K562 (cell line): ENCODE data around the gene MRPL41. TPM values are rescaled to one million over a fixed set of nuclear protein-coding genes. Genes with fewer than 3 reads are reported as not detected.

Source experiments
- ATAC-seq: fragments of 200-7000 bp; cut with Tn5 transposase; 3 replicates; pipeline ENCODE4 v1.9.1; 2020; ENCODE audit warnings: moderate library complexity
- BruUV-seq: library from RNA; stranded (reverse); fragments of 400-500 nt; replicated peaks from 2 replicates; lab custom pipeline; 2021; lab: Mats Ljungman, UMichigan
- CTCF ChIA-PET: fragments of 300-600 bp; formaldehyde crosslinking; extraction: SDS; loops from one replicate; lab custom pipeline; 2021; ENCODE audit warnings: low intra/inter-chr PET ratio; lab: Yijun Ruan, JAX
- POLR2A ChIA-PET: fragments of 300-600, 350-650 bp; sonication (Branson Sonifier 250); formaldehyde crosslinking; extraction: SDS; loops from one replicate; lab custom pipeline; 2021; ENCODE audit warnings: antibody characterized with exemption, inconsistent platforms; lab: Yijun Ruan, JAX
- DNase-seq, 4 experiments: peaks; one replicate each; pipeline versions ENCODE4 v3.0.0 to v3.0.0-alpha.2; 2011 to 2018; ENCODE audit warnings: low spot score in 3 of 4, mixed read lengths in 3 of 4; ENCODE audit errors: extremely low read depth in 1 of 4
- FAIRE-seq: peaks from 2 replicates; lab custom pipeline; 2011; peaks lifted over from hg19 to GRCh38; lab: Jason Lieb, UNC
- H2AFZ ChIP-seq: 2 replicates; pipeline ENCODE4 v1.6.0; 2011; ENCODE audit warnings: low read depth, low read length, control low read depth, inconsistent platforms
- H3K27ac ChIP-seq: fragments of 200-600 bp; 3 replicates; pipeline ENCODE4 v1.8.0; 2011; ENCODE audit warnings: low read depth, mild to moderate bottlenecking, control low read depth, inconsistent platforms, low read length, moderate library complexity, mixed read lengths; ENCODE audit errors: extremely low read depth
- H3K27me3 ChIP-seq, 2 experiments: fragments of 300-600 bp in 1 of 2; 2 replicates in 1 of 2; 3 replicates in 1 of 2; pipeline versions ENCODE4 v1.6.0 to v1.8.0; 2011; ENCODE audit warnings: inconsistent platforms in 2 of 2, low read length in 2 of 2, mild to moderate bottlenecking in 1 of 2, mixed read lengths in 1 of 2, moderate library complexity in 1 of 2; ENCODE audit not compliant: control insufficient read depth in 2 of 2, insufficient read depth in 2 of 2
- H3K36me3 ChIP-seq: fragments of 300-600 bp; 3 replicates; pipeline ENCODE4 v1.8.0; 2011; ENCODE audit warnings: mild to moderate bottlenecking, low read length, inconsistent platforms; ENCODE audit not compliant: control insufficient read depth, insufficient read depth
- H3K4me1 ChIP-seq, 2 experiments: fragments of 200-600 bp in 1 of 2; replicated peaks in 1 of 2; 2 replicates in 1 of 2; 3 replicates in 1 of 2; pipeline versions ENCODE4 v1.5.1 to v1.8.0; 2011; ENCODE audit warnings: inconsistent platforms in 2 of 2, low read length in 2 of 2, mild to moderate bottlenecking in 1 of 2, mixed read lengths in 1 of 2, moderate library complexity in 1 of 2; ENCODE audit not compliant: control insufficient read depth in 2 of 2, insufficient read depth in 2 of 2
- H3K4me2 ChIP-seq: 2 replicates; pipeline ENCODE4 v1.6.1; 2011; ENCODE audit warnings: low read length, control low read depth, inconsistent platforms, mixed read lengths; ENCODE audit not compliant: insufficient read depth
- H3K4me3 ChIP-seq: fragments of 200-600 bp; sonication (generic), shearing (Covaris generic); 2 replicates; pipeline ENCODE4 v1.5.1; 2016; ENCODE audit warnings: control low read depth, inconsistent platforms
- H3K79me2 ChIP-seq: fragments of 200-600 bp; 3 replicates; pipeline ENCODE4 v1.8.0; 2011; ENCODE audit warnings: low read length, inconsistent platforms; ENCODE audit not compliant: control insufficient read depth, insufficient read depth
- H3K9ac ChIP-seq, 2 experiments: 2 replicates each; pipeline versions ENCODE4 v1.6.0 to v1.6.1; 2011; ENCODE audit warnings: low read depth in 2 of 2, low read length in 2 of 2, control low read depth in 1 of 2, inconsistent platforms in 1 of 2, mild to moderate bottlenecking in 1 of 2, mixed read lengths in 1 of 2; ENCODE audit not compliant: insufficient read depth in 1 of 2
- H3K9me1 ChIP-seq: one replicate; pipeline ENCODE4 v1.6.0; 2011; ENCODE audit warnings: inconsistent platforms, mild to moderate bottlenecking, low read length, moderate library complexity; ENCODE audit not compliant: control insufficient read depth, insufficient read depth
- H3K9me3 ChIP-seq: replicated peaks from 2 replicates; pipeline ENCODE4 v1.5.1; 2011; ENCODE audit warnings: low read depth, low read length, inconsistent platforms; ENCODE audit not compliant: control insufficient read depth, insufficient read depth
- H4K20me1 ChIP-seq: replicated peaks from 2 replicates; pipeline ENCODE4 v1.6.1; 2011; ENCODE audit warnings: low read length, inconsistent platforms, mixed read lengths; ENCODE audit not compliant: control insufficient read depth, insufficient read depth
- CHAMP1 ChIP-seq: fragments of 450-650 bp; IDR thresholded peaks from 2 replicates; pipeline ENCODE4 v1.6.1; 2016; ENCODE audit warnings: mild to moderate bottlenecking
- FOXP4 ChIP-seq: sonication (generic); formaldehyde crosslinking; IDR thresholded peaks from 2 replicates; pipeline ENCODE4 v1.8.0; 2022; ENCODE audit warnings: mild to moderate bottlenecking, missing genetic modification reagents, borderline replicate concordance
- GABPA ChIP-seq: fragments of 200-800 bp; sonication (Bioruptor generic); conservative IDR thresholded peaks from 2 replicates; pipeline ENCODE4 v1.6.1; 2016; ENCODE audit warnings: low read depth, missing genetic modification characterization, missing compliant biosample characterization
- MTA1 ChIP-seq: fragments of 450-650 bp; IDR thresholded peaks from 2 replicates; pipeline ENCODE4 v1.6.1; 2017; ENCODE audit warnings: borderline replicate concordance
- NFE2L1 ChIP-seq: fragments of 450-650 bp; IDR thresholded peaks from 2 replicates; pipeline ENCODE4 v1.6.1; 2016; ENCODE audit warnings: missing genetic modification characterization, low read depth, mild to moderate bottlenecking, missing compliant biosample characterization, moderate library complexity, borderline replicate concordance
- PHB2 ChIP-seq: fragments of 450-650 bp; IDR thresholded peaks from 2 replicates; pipeline ENCODE4 v1.6.1; 2017; ENCODE audit warnings: low read depth
- PURB ChIP-seq: sonication (generic); formaldehyde crosslinking; IDR thresholded peaks from 2 replicates; pipeline ENCODE4 v1.9.0; 2021; ENCODE audit warnings: low read depth, mild to moderate bottlenecking, missing genetic modification reagents
- SMARCC2 ChIP-seq: fragments of 450-650 bp; IDR thresholded peaks from 2 replicates; pipeline ENCODE4 v1.6.1; 2017; ENCODE audit warnings: antibody characterized with exemption, moderate library complexity, mild to moderate bottlenecking, low read depth
- TAF1 ChIP-seq: IDR thresholded peaks from 2 replicates; pipeline ENCODE4 v1.6.1; 2011; ENCODE audit warnings: mild to moderate bottlenecking, low read length, moderate library complexity; ENCODE audit not compliant: insufficient read depth, control insufficient read depth, severe bottlenecking; ENCODE audit errors: extremely low read depth
- WHSC1 ChIP-seq: IDR thresholded peaks from one replicate; pipeline ENCODE4 v1.6.1; 2012; ENCODE audit warnings: low read length, control low read depth, inconsistent platforms
- ZNF512 ChIP-seq: IDR thresholded peaks from 2 replicates; pipeline ENCODE4 v1.6.1; 2016; ENCODE audit warnings: missing genetic modification characterization, missing compliant biosample characterization
- ZNF589 ChIP-seq: fragments of 200-800 bp; sonication (Bioruptor generic); IDR thresholded peaks from 2 replicates; pipeline ENCODE4 v1.6.1; 2016; ENCODE audit warnings: low read depth, missing genetic modification characterization, missing compliant biosample characterization
- WGBS: fragments of 100-300 bp; shearing (Covaris generic); methylation state at CpG from one replicate; pipeline ENCODE4 v1.1.6; 2016; ENCODE audit warnings: low coverage, mixed read lengths; ENCODE audit not compliant: insufficient coverage; ENCODE audit errors: missing lambda C conversion rate; 5-methylcytosine and 5-hydroxymethylcytosine counted together
- in situ Hi-C: fragments of 300-500 bp; cut with MboI; formaldehyde crosslinking; loops from 4 replicates; pipeline ENCODE4 v1.15.0; 2018; ENCODE audit warnings: inconsistent platforms, mixed read lengths
- intact Hi-C: fragments of 100-400 bp; cut with micrococcal nuclease; formaldehyde crosslinking; loops from 2 replicates; pipeline ENCODE4 v1.14.2; 2022
- polyA plus RNA-seq, 8 experiments: library from polyadenylated mRNA; depleted of rRNA in 4 of 8; stranded (reverse) in 5 of 8; unstranded in 3 of 8; fragments of >200 nt; fragmentation: Nextera tagmentation in 2 of 8; fragmentation: Illumina TruSeq in 1 of 8; extraction: Ambion mirVana in 2 of 8; extraction: Trizol in 1 of 8; gene quantifications; 2 replicates each; pipeline versions ENCODE4 v1.2.1 to v1.2.3, GENCODE V29; 2011 to 2014; ENCODE audit warnings: inconsistent platforms in 1 of 8, missing spikeins in 1 of 8
- total RNA-seq, 7 experiments: library from RNA; depleted of rRNA in 6 of 7; stranded (reverse); fragments of >200 nt in 6 of 7; fragmentation: Illumina TruSeq in 2 of 7; extraction: Trizol in 2 of 7; gene quantifications; 2 replicates each; pipeline versions ENCODE4 v1.2.1 to v1.2.3, GENCODE V29; 2011 to 2021; ENCODE audit warnings: low replicate concordance in 1 of 7

The MRPL41 gene
- total and polyA plus RNA-seq, 9 of the 15 experiments (the other 6 are each of a cell fraction or from before 2014, with no cell fraction given) = 2.6 to 259 (median 21.6) TPM

GRCh38 chr9:137592767-137593166, 41.1 kb downstream of the MRPL41 start (continued):
- no peak for TF ChIP-seq SMARCC2
- no peak for TF ChIP-seq FOXP4 (CRISPR knock-in tag)
- no peak for TF ChIP-seq PURB
- no peak for TF ChIP-seq ZNF589
- no peak for TF ChIP-seq CHAMP1
- no peak for TF ChIP-seq PHB2

GRCh38 chr9:137593176-137593575, 41.5 kb downstream of the MRPL41 start:
- Histone ChIP-seq H3K36me3 (peaks cover 10% of the 10 kb centered on the region; the same call in 2 of the 3 replicates), H3K9me1 (no peaks in the 10 kb centered on the region), H3K4me2 (no peak overlapping the region), H3K4me3 (no peak overlapping the region), H3K9ac (peak overlapping the region in 1 of 2 experiments; percentile 65; a peak in 1 of 4 replicates), H3K79me2 (peaks cover 25% of the 10 kb centered on the region)
- FAIRE-seq = no peak
- CTCF ChIA-PET = no interaction called here
- intact Hi-C loops (no loop called here), in situ Hi-C loops (no loop called here)
- WGBS = 38% methylated on average over 12 of the region's 12 CpGs
- TF ChIP-seq WHSC1 (no peak), NFE2L1 (tag) (no peak), ZNF512 (tag) (no peak), TAF1 (no peak), MTA1 (no peak), GABPA (tag) (no peak)
- TF ChIP-seq, all 486 proteins: peak for 0
- H3K9me3 ChIP-seq = no peaks in the 10 kb centered on the region
- H3K4me1 ChIP-seq = peaks cover 21 to 35% of the 10 kb centered on the region in 2 experiments; a peak in 4 of 5 replicates
- H3K27me3 ChIP-seq = no peaks in the 10 kb centered on the region
- no peak overlapping the region for H2AFZ ChIP-seq
- ATAC-seq (no peak), DNase-seq (no peak)
- BruUV-seq = no TSS peak
- POLR2A ChIA-PET = interaction anchor here (0.6 to 4.2 kb wide), 3 partner anchors 10 to 261 kb away, joined by 3 to 28 read pairs (median 3); no protein-coding TSS in a partner anchor
- no peak overlapping the region for H3K27ac ChIP-seq
- H4K20me1 ChIP-seq = 0 out of 2 replicates have a peak, but pooled peaks cover 13% of the 10 kb centered on the region
